K562 (cell line): ENCODE measurements around the gene C19orf12. TPM values are rescaled to one million over a fixed set of nuclear protein-coding genes. Genes with fewer than 3 reads are reported as not detected.

Experiments used
- ATAC-seq: fragments of 200-7000 bp; cut with Tn5 transposase; 3 replicates; pipeline ENCODE4 v1.9.1; 2020; ENCODE audit warnings: moderate library complexity
- BruUV-seq: library from RNA; stranded (reverse); fragments of 400-500 nt; replicated peaks from 2 replicates; lab custom pipeline; 2021; lab: Mats Ljungman, UMichigan
- CTCF ChIA-PET: fragments of 300-600 bp; formaldehyde crosslinking; extraction: SDS; loops from one replicate; lab custom pipeline; 2021; ENCODE audit warnings: low intra/inter-chr PET ratio; lab: Yijun Ruan, JAX
- POLR2A ChIA-PET: fragments of 300-600, 350-650 bp; sonication (Branson Sonifier 250); formaldehyde crosslinking; extraction: SDS; loops from one replicate; lab custom pipeline; 2021; ENCODE audit warnings: antibody characterized with exemption, inconsistent platforms; lab: Yijun Ruan, JAX
- DNase-seq, 4 experiments: peaks; one replicate each; pipeline versions ENCODE4 v3.0.0 to v3.0.0-alpha.2; 2011 to 2018; ENCODE audit warnings: low spot score in 3 of 4, mixed read lengths in 3 of 4; ENCODE audit errors: extremely low read depth in 1 of 4
- FAIRE-seq: peaks from 2 replicates; lab custom pipeline; 2011; peaks lifted over from hg19 to GRCh38; lab: Jason Lieb, UNC
- H2AFZ ChIP-seq: 2 replicates; pipeline ENCODE4 v1.6.0; 2011; ENCODE audit warnings: low read depth, low read length, control low read depth, inconsistent platforms
- H3K27ac ChIP-seq: fragments of 200-600 bp; 3 replicates; pipeline ENCODE4 v1.8.0; 2011; ENCODE audit warnings: low read depth, mild to moderate bottlenecking, control low read depth, inconsistent platforms, low read length, moderate library complexity, mixed read lengths; ENCODE audit errors: extremely low read depth
- H3K27me3 ChIP-seq, 2 experiments: fragments of 300-600 bp in 1 of 2; 2 replicates in 1 of 2; 3 replicates in 1 of 2; pipeline versions ENCODE4 v1.6.0 to v1.8.0; 2011; ENCODE audit warnings: inconsistent platforms in 2 of 2, low read length in 2 of 2, mild to moderate bottlenecking in 1 of 2, mixed read lengths in 1 of 2, moderate library complexity in 1 of 2; ENCODE audit not compliant: control insufficient read depth in 2 of 2, insufficient read depth in 2 of 2
- H3K36me3 ChIP-seq: fragments of 300-600 bp; 3 replicates; pipeline ENCODE4 v1.8.0; 2011; ENCODE audit warnings: mild to moderate bottlenecking, low read length, inconsistent platforms; ENCODE audit not compliant: control insufficient read depth, insufficient read depth
- H3K4me1 ChIP-seq, 2 experiments: fragments of 200-600 bp in 1 of 2; replicated peaks in 1 of 2; 2 replicates in 1 of 2; 3 replicates in 1 of 2; pipeline versions ENCODE4 v1.5.1 to v1.8.0; 2011; ENCODE audit warnings: inconsistent platforms in 2 of 2, low read length in 2 of 2, mild to moderate bottlenecking in 1 of 2, mixed read lengths in 1 of 2, moderate library complexity in 1 of 2; ENCODE audit not compliant: control insufficient read depth in 2 of 2, insufficient read depth in 2 of 2
- H3K4me2 ChIP-seq: 2 replicates; pipeline ENCODE4 v1.6.1; 2011; ENCODE audit warnings: low read length, control low read depth, inconsistent platforms, mixed read lengths; ENCODE audit not compliant: insufficient read depth
- H3K4me3 ChIP-seq: fragments of 200-600 bp; sonication (generic), shearing (Covaris generic); 2 replicates; pipeline ENCODE4 v1.5.1; 2016; ENCODE audit warnings: control low read depth, inconsistent platforms
- H3K79me2 ChIP-seq: fragments of 200-600 bp; 3 replicates; pipeline ENCODE4 v1.8.0; 2011; ENCODE audit warnings: low read length, inconsistent platforms; ENCODE audit not compliant: control insufficient read depth, insufficient read depth
- H3K9ac ChIP-seq, 2 experiments: 2 replicates each; pipeline versions ENCODE4 v1.6.0 to v1.6.1; 2011; ENCODE audit warnings: low read depth in 2 of 2, low read length in 2 of 2, control low read depth in 1 of 2, inconsistent platforms in 1 of 2, mild to moderate bottlenecking in 1 of 2, mixed read lengths in 1 of 2; ENCODE audit not compliant: insufficient read depth in 1 of 2
- H3K9me1 ChIP-seq: one replicate; pipeline ENCODE4 v1.6.0; 2011; ENCODE audit warnings: inconsistent platforms, mild to moderate bottlenecking, low read length, moderate library complexity; ENCODE audit not compliant: control insufficient read depth, insufficient read depth
- H3K9me3 ChIP-seq: replicated peaks from 2 replicates; pipeline ENCODE4 v1.5.1; 2011; ENCODE audit warnings: low read depth, low read length, inconsistent platforms; ENCODE audit not compliant: control insufficient read depth, insufficient read depth
- H4K20me1 ChIP-seq: replicated peaks from 2 replicates; pipeline ENCODE4 v1.6.1; 2011; ENCODE audit warnings: low read length, inconsistent platforms, mixed read lengths; ENCODE audit not compliant: control insufficient read depth, insufficient read depth
- BRD9 ChIP-seq: fragments of 450-650 bp; IDR thresholded peaks from 2 replicates; pipeline ENCODE4 v1.6.1; 2018; ENCODE audit warnings: low read depth; ENCODE audit not compliant: partially characterized antibody
- CTCF ChIP-seq, 3 experiments: IDR thresholded peaks in 2 of 3; conservative IDR thresholded peaks in 1 of 3; 2 replicates each; pipeline ENCODE4 v1.5.1; 2011 to 2012; ENCODE audit warnings: low read length in 3 of 3, mild to moderate bottlenecking in 3 of 3, control low read depth in 2 of 3, improper control_type of control experiment in 1 of 3, inconsistent platforms in 1 of 3, low read depth in 1 of 3, mixed read lengths in 1 of 3, moderate library complexity in 1 of 3; ENCODE audit not compliant: insufficient read depth in 2 of 3
- EP400 ChIP-seq: fragments of 450-650 bp; IDR thresholded peaks from 2 replicates; pipeline ENCODE4 v1.6.1; 2017; ENCODE audit warnings: antibody characterized with exemption, mild to moderate bottlenecking, moderate library complexity
- FOXJ2 ChIP-seq: fragments of 200-800 bp; sonication (Bioruptor generic); IDR thresholded peaks from 2 replicates; pipeline ENCODE4 v1.6.1; 2016; ENCODE audit warnings: missing genetic modification characterization, missing compliant biosample characterization
- JUND ChIP-seq, 2 experiments: IDR thresholded peaks; 2 replicates in 1 of 2; 3 replicates in 1 of 2; pipeline ENCODE4 v1.6.1; 2011; ENCODE audit warnings: borderline replicate concordance in 2 of 2, low read depth in 2 of 2, low read length in 2 of 2, improper control_type of control experiment in 1 of 2, missing biosample characterization in 1 of 2, missing genetic modification characterization in 1 of 2, missing genetic modification reagents in 1 of 2
- MEIS2 ChIP-seq: fragments of 450-650 bp; IDR thresholded peaks from 2 replicates; pipeline ENCODE4 v1.6.1; 2014; ENCODE audit warnings: mild to moderate bottlenecking; ENCODE audit not compliant: partially characterized antibody
- NR2C2 ChIP-seq, 2 experiments: fragments of 200-800 bp in 1 of 2; sonication (Bioruptor generic) in 1 of 2; sonication (generic) in 1 of 2; formaldehyde crosslinking in 1 of 2; IDR thresholded peaks; 2 replicates each; pipeline versions ENCODE4 v1.6.1 to v1.8.0; 2016 to 2022; ENCODE audit warnings: mild to moderate bottlenecking in 1 of 2, missing compliant biosample characterization in 1 of 2, missing genetic modification characterization in 1 of 2, missing genetic modification reagents in 1 of 2
- NUFIP1 ChIP-seq: fragments of 450-650 bp; IDR thresholded peaks from 2 replicates; pipeline ENCODE4 v1.6.1; 2018; ENCODE audit not compliant: partially characterized antibody
- POLR2H ChIP-seq: IDR thresholded peaks from 2 replicates; pipeline ENCODE4 v1.6.1; 2016; ENCODE audit warnings: missing genetic modification characterization, low read depth, mild to moderate bottlenecking, control low read depth, missing compliant biosample characterization, moderate library complexity
- RNF219 ChIP-seq: fragments of 250-450 bp; sonication (Bioruptor Pico); IDR thresholded peaks from 2 replicates; pipeline ENCODE4 v1.5.0; 2022; ENCODE audit warnings: mild to moderate bottlenecking
- SMARCA4 ChIP-seq: fragments of 450-650 bp; IDR thresholded peaks from 2 replicates; pipeline ENCODE4 v1.6.1; 2016
- TARDBP ChIP-seq: fragments of 450-650 bp; IDR thresholded peaks from 2 replicates; pipeline ENCODE4 v1.6.1; 2016
- TEAD4 ChIP-seq, 2 experiments: sonication (generic) in 1 of 2; formaldehyde crosslinking in 1 of 2; IDR thresholded peaks; 2 replicates each; pipeline versions ENCODE4 v1.6.1 to v1.8.0; 2012 to 2022; ENCODE audit warnings: borderline replicate concordance in 1 of 2, inconsistent platforms in 1 of 2, low read length in 1 of 2, mild to moderate bottlenecking in 1 of 2, missing genetic modification reagents in 1 of 2
- ZBED1 ChIP-seq: IDR thresholded peaks from 2 replicates; pipeline ENCODE4 v1.6.1; 2014
- WGBS: fragments of 100-300 bp; shearing (Covaris generic); methylation state at CpG from one replicate; pipeline ENCODE4 v1.1.6; 2016; ENCODE audit warnings: low coverage, mixed read lengths; ENCODE audit not compliant: insufficient coverage; ENCODE audit errors: missing lambda C conversion rate; 5-methylcytosine and 5-hydroxymethylcytosine counted together
- in situ Hi-C: fragments of 300-500 bp; cut with MboI; formaldehyde crosslinking; loops from 4 replicates; pipeline ENCODE4 v1.15.0; 2018; ENCODE audit warnings: inconsistent platforms, mixed read lengths
- intact Hi-C: fragments of 100-400 bp; cut with micrococcal nuclease; formaldehyde crosslinking; loops from 2 replicates; pipeline ENCODE4 v1.14.2; 2022
- polyA plus RNA-seq, 8 experiments: library from polyadenylated mRNA; depleted of rRNA in 4 of 8; stranded (reverse) in 5 of 8; unstranded in 3 of 8; fragments of >200 nt; fragmentation: Nextera tagmentation in 2 of 8; fragmentation: Illumina TruSeq in 1 of 8; extraction: Ambion mirVana in 2 of 8; extraction: Trizol in 1 of 8; gene quantifications; 2 replicates each; pipeline versions ENCODE4 v1.2.1 to v1.2.3, GENCODE V29; 2011 to 2014; ENCODE audit warnings: inconsistent platforms in 1 of 8, missing spikeins in 1 of 8
- total RNA-seq, 7 experiments: library from RNA; depleted of rRNA in 6 of 7; stranded (reverse); fragments of >200 nt in 6 of 7; fragmentation: Illumina TruSeq in 2 of 7; extraction: Trizol in 2 of 7; gene quantifications; 2 replicates each; pipeline versions ENCODE4 v1.2.1 to v1.2.3, GENCODE V29; 2011 to 2021; ENCODE audit warnings: low replicate concordance in 1 of 7
- TF ChIP-seq, protein P1 (sequence below), 2 experiments: fragments of 450-650 bp in 1 of 2; sonication (generic) in 1 of 2; formaldehyde crosslinking in 1 of 2; IDR thresholded peaks in 1 of 2; conservative IDR thresholded peaks in 1 of 2; 2 replicates each; pipeline versions ENCODE4 v1.6.1 to v1.8.1; 2016 to 2023; ENCODE audit warnings: mild to moderate bottlenecking in 2 of 2, moderate library complexity in 2 of 2, inconsistent platforms in 1 of 2, missing genetic modification reagents in 1 of 2

The C19orf12 gene
- total and polyA plus RNA-seq, 9 of the 15 experiments (the other 6 are each of a cell fraction or from before 2014, with no cell fraction given) = 1.9 to 14.5 (median 10.2) TPM

GRCh38 chr19:29662278-29662603, 52.8 kb downstream of the C19orf12 start:
- ChIA-PET POLR2A (interaction anchor here (0.7 to 1.6 kb wide), 6 partner anchors 9 to 1648 kb away, joined by 3 read pairs; no protein-coding TSS in a partner anchor), CTCF (no interaction called here)
- Histone ChIP-seq H3K4me1 (peaks cover 53% of the 10 kb centered on the region in 2 experiments), H3K4me2 (peak overlapping the region; percentile 42; the same call in 1 of the 2 replicates), H3K9me1 (no peaks in the 10 kb centered on the region), H4K20me1 (no peaks in the 10 kb centered on the region; the same call in 1 of the 2 replicates), H3K4me3 (no peak overlapping the region), H2AFZ (peak overlapping the region; percentile 48), H3K36me3 (peaks cover 3% of the 10 kb centered on the region; the same call in 1 of the 3 replicates), H3K27me3 (no peaks in the 10 kb centered on the region), H3K9me3 (no peaks in the 10 kb centered on the region), H3K79me2 (peaks cover 19% of the 10 kb centered on the region), H3K27ac (peak overlapping the region; percentile 63; the same call in 2 of the 3 replicates), H3K9ac (peak overlapping the region; percentile 53 to 79; a peak in 3 of 4 replicates)
- 0% methylated on average over 1 of the region's 1 CpG for WGBS
- ATAC-seq (no peak), FAIRE-seq (no peak), DNase-seq (no peak)
- intact Hi-C loops (loop anchor here (5.0 kb wide), 1 partner anchor 35 kb away; no protein-coding TSS in a partner anchor), in situ Hi-C loops (no loop called here)
- no TSS peak for BruUV-seq
- TF ChIP-seq BRD9 (no peak), NUFIP1 (no peak), SMARCA4 (peak; percentile 82), JUND (IDR thresholded peaks at IDR 0.05; ENCODE audit: borderline replicate concordance, low read depth, low read length) (no peak), JUND (tag; IDR thresholded peaks at IDR 0.05; ENCODE audit: borderline replicate concordance, low read depth, low read length) (0 out of 3 replicates have a peak, but pooled peaks have one; percentile 42), FOXJ2 (tag) (peak; percentile 9; the same call in 1 of the 2 replicates), ZBED1 (no peak), POLR2H (tag) (peak; percentile 45; the same call in 1 of the 2 replicates), TEAD4 (IDR thresholded peaks at IDR 0.05; ENCODE audit: low read length) (0 out of 2 replicates have a peak, but pooled peaks have one; percentile 17), TEAD4 (CRISPR knock-in tag; IDR thresholded peaks at IDR 0.05; ENCODE audit: borderline replicate concordance) (no peak), RNF219 (CRISPR knock-in tag) (no peak), EP400 (0 out of 2 replicates have a peak, but pooled peaks have one; percentile 12), MEIS2 (peak; percentile 69), NR2C2 (CRISPR knock-in tag; IDR thresholded peaks at IDR 0.05) (no peak), NR2C2 (tag; IDR thresholded peaks at IDR 0.05) (peak; percentile 48; the same call in 1 of the 2 replicates), CTCF (IDR thresholded peaks at IDR 0.05 in 2 of 3, conservative IDR thresholded peaks at IDR 0.05 in 1 of 3; ENCODE audit: insufficient read depth in 2 of 3, low read depth in 1 of 3, low read length in 3 of 3) (no peak), TARDBP (peak; percentile 13; the same call in 1 of the 2 replicates)
- TF ChIP-seq, protein P1, sequence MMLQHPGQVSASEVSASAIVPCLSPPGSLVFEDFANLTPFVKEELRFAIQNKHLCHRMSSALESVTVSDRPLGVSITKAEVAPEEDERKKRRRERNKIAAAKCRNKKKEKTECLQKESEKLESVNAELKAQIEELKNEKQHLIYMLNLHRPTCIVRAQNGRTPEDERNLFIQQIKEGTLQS (IDR thresholded peaks at IDR 0.05) = no peak
- TF ChIP-seq, protein P1 (CRISPR knock-in tag; conservative IDR thresholded peaks at IDR 0.05) = no peak
